IMR-90 (cell line): ENCODE results near the gene BBS7. TPM values are rescaled to one million over a fixed set of nuclear protein-coding genes. Genes with fewer than 3 reads are reported as not detected.

Source experiments
- ATAC-seq: fragments of 200-7000 bp; cut with Tn5 transposase; 2 replicates; pipeline ENCODE4 v1.9.1; 2020; ENCODE audit warnings: low read depth, mild to moderate bottlenecking, moderate library complexity
- BruUV-seq: library from RNA; stranded (reverse); fragments of 400-500 nt; replicated peaks from 2 replicates; lab custom pipeline; 2021; lab: Mats Ljungman, UMichigan
- CTCF ChIA-PET: fragments of 300-600 bp; formaldehyde crosslinking; extraction: SDS; loops from one replicate; lab custom pipeline; 2021; ENCODE audit warnings: antibody characterized with exemption; lab: Yijun Ruan, JAX
- POLR2A ChIA-PET: fragments of 300-600 bp; sonication (Branson Sonifier 250); formaldehyde crosslinking; loops from one replicate; lab custom pipeline; 2022; ENCODE audit warnings: antibody characterized with exemption; ENCODE audit not compliant: unreplicated experiment; lab: Charles Lee
- DNase-seq: peaks from one replicate; pipeline ENCODE4 v3.0.0; 2013
- H2AFZ ChIP-seq: replicated peaks from 2 replicates; pipeline ENCODE3; 2013; ENCODE audit warnings: low read length, mild to moderate bottlenecking; ENCODE audit not compliant: poor library complexity
- H2AK5ac ChIP-seq: 2 replicates; pipeline ENCODE4 v1.6.1; 2013; ENCODE audit warnings: low read depth, low read length, inconsistent platforms
- H2AK9ac ChIP-seq: replicated peaks from 2 replicates; pipeline ENCODE3; 2013; ENCODE audit warnings: mild to moderate bottlenecking, low read depth, low read length, moderate library complexity; ENCODE audit not compliant: poor library complexity
- H2BK120ac ChIP-seq: 2 replicates; pipeline ENCODE4 v1.6.1; 2013; ENCODE audit warnings: low read depth, low read length, inconsistent platforms
- H2BK15ac ChIP-seq: 3 replicates; pipeline ENCODE4 v1.6.1; 2013; ENCODE audit warnings: low read depth, low read length, inconsistent platforms
- H2BK20ac ChIP-seq: 2 replicates; pipeline ENCODE4 v1.6.1; 2013; ENCODE audit warnings: low read depth, mild to moderate bottlenecking, inconsistent platforms, low read length, moderate library complexity
- H2BK5ac ChIP-seq: 2 replicates; pipeline ENCODE4 v1.6.1; 2013; ENCODE audit warnings: mild to moderate bottlenecking, low read depth, low read length, inconsistent platforms; ENCODE audit not compliant: poor library complexity, severe bottlenecking
- H3K14ac ChIP-seq: replicated peaks from 2 replicates; pipeline ENCODE4 v1.6.1; 2013; ENCODE audit warnings: low read depth, low read length, inconsistent platforms
- H3K18ac ChIP-seq: 2 replicates; pipeline ENCODE4 v1.6.1; 2013; ENCODE audit warnings: low read depth, low read length, control low read depth
- H3K23ac ChIP-seq: 2 replicates; pipeline ENCODE4 v1.6.1; 2013; ENCODE audit warnings: low read depth, low read length, inconsistent platforms
- H3K27ac ChIP-seq: 2 replicates; pipeline ENCODE4 v1.5.1; 2013; ENCODE audit warnings: mild to moderate bottlenecking, control low read depth, low read length; ENCODE audit not compliant: insufficient read depth
- H3K27me3 ChIP-seq: 2 replicates; pipeline ENCODE4 v1.6.1; 2013; ENCODE audit warnings: low read length; ENCODE audit not compliant: control insufficient read depth, insufficient read depth
- H3K36me3 ChIP-seq: 2 replicates; pipeline ENCODE4 v1.6.1; 2013; ENCODE audit warnings: low read length, mixed read lengths; ENCODE audit not compliant: control insufficient read depth, insufficient read depth
- H3K4ac ChIP-seq: 2 replicates; pipeline ENCODE4 v1.6.1; 2013; ENCODE audit warnings: low read depth, low read length, inconsistent platforms
- H3K4me1 ChIP-seq: 2 replicates; pipeline ENCODE4 v1.6.1; 2013; ENCODE audit warnings: low read length, mixed read lengths; ENCODE audit not compliant: control insufficient read depth, insufficient read depth
- H3K4me2 ChIP-seq: 2 replicates; pipeline ENCODE4 v1.6.1; 2013; ENCODE audit warnings: low read depth, mild to moderate bottlenecking, control low read depth, low read length, moderate library complexity
- H3K4me3 ChIP-seq: 2 replicates; pipeline ENCODE4 v1.5.1; 2013; ENCODE audit warnings: low read depth, mild to moderate bottlenecking, control low read depth, low read length, moderate library complexity; ENCODE audit not compliant: insufficient read depth
- H3K56ac ChIP-seq: 2 replicates; pipeline ENCODE4 v1.6.1; 2013; ENCODE audit warnings: low read length, inconsistent platforms; ENCODE audit not compliant: insufficient read depth; ENCODE audit errors: extremely low read depth
- H3K79me1 ChIP-seq, 2 experiments: 2 replicates each; pipeline ENCODE4 v1.6.1; 2013; ENCODE audit warnings: low read length in 2 of 2, inconsistent platforms in 1 of 2, low read depth in 1 of 2
- H3K9ac ChIP-seq: 2 replicates; pipeline ENCODE4 v1.6.1; 2013; ENCODE audit warnings: low read depth, low read length, control low read depth
- H3K9me1 ChIP-seq: 2 replicates; pipeline ENCODE4 v1.6.1; 2013; ENCODE audit warnings: low read length, inconsistent platforms; ENCODE audit not compliant: insufficient read depth
- H3K9me3 ChIP-seq: 2 replicates; pipeline ENCODE4 v1.6.1; 2013; ENCODE audit warnings: low read length; ENCODE audit not compliant: control insufficient read depth, insufficient read depth
- H4K20me1 ChIP-seq: 2 replicates; pipeline ENCODE4 v1.6.1; 2013; ENCODE audit warnings: low read length, inconsistent platforms; ENCODE audit not compliant: insufficient read depth
- H4K5ac ChIP-seq: 2 replicates; pipeline ENCODE4 v1.6.1; 2013; ENCODE audit warnings: mild to moderate bottlenecking, low read depth, low read length, control low read depth
- H4K8ac ChIP-seq, 2 experiments: 2 replicates each; pipeline ENCODE4 v1.6.1; 2013; ENCODE audit warnings: low read depth in 2 of 2, low read length in 2 of 2, control low read depth in 1 of 2, inconsistent platforms in 1 of 2
- H4K91ac ChIP-seq: 2 replicates; pipeline ENCODE4 v1.6.1; 2013; ENCODE audit warnings: low read depth, low read length, inconsistent platforms; ENCODE audit not compliant: insufficient read depth
- MAFK ChIP-seq: IDR thresholded peaks from 2 replicates; pipeline ENCODE4 v1.6.1; 2012; ENCODE audit warnings: low read depth, low read length, improper control_type of control experiment
- MXI1 ChIP-seq: IDR thresholded peaks from 2 replicates; pipeline ENCODE4 v1.6.1; 2012; ENCODE audit warnings: low read depth, mild to moderate bottlenecking, low read length, moderate library complexity, borderline replicate concordance
- RFX5 ChIP-seq: IDR thresholded peaks from 2 replicates; pipeline ENCODE4 v1.8.0; 2012; ENCODE audit warnings: low read depth, mild to moderate bottlenecking, low read length, moderate library complexity
- WGBS, 2 experiments: methylation state at CpG; one replicate each; pipeline versions ENCODE4 v1.1.5 to v1.1.7; 2013; ENCODE audit warnings: missing lambda C conversion rate in 2 of 2; ENCODE audit not compliant: insufficient read length in 1 of 2; ENCODE audit errors: extremely low coverage in 2 of 2; 5-methylcytosine and 5-hydroxymethylcytosine counted together
- dilution Hi-C: fragments of 300-500 bp; cut with HindIII; formaldehyde crosslinking; loops from one replicate; pipeline ENCODE4 v1.14.3; 2018; ENCODE audit warnings: low sequenced_read_pairs; ENCODE audit not compliant: unreplicated experiment
- in situ Hi-C: fragments of 300-500 bp; cut with MboI; formaldehyde crosslinking; loops from 3 replicates; pipeline ENCODE4 v1.14.3; 2019; ENCODE audit warnings: low sequenced_read_pairs, inconsistent platforms, mixed read lengths
- intact Hi-C: fragments of 100-400 bp; cut with micrococcal nuclease; formaldehyde crosslinking; loops from 2 replicates; pipeline ENCODE4 v1.10.0; 2022
- polyA plus RNA-seq, 3 experiments: library from polyadenylated mRNA; depleted of rRNA; stranded (reverse); fragments of >200 nt; gene quantifications; 2 replicates each; pipeline ENCODE4 v1.2.3, GENCODE V29; 2012; ENCODE audit warnings: low replicate concordance in 1 of 3
- total RNA-seq: library from RNA; depleted of rRNA; stranded (reverse); fragments of >200 nt; gene quantifications from 2 replicates; pipeline ENCODE4 v1.2.3, GENCODE V29; 2012

Gene BBS7
- total and polyA plus RNA-seq, 2 of the 4 experiments (the other 2 are of a cell fraction), result 23.0 to 32.3 TPM

GRCh38 chr4:121817006-121817405, 53.3 kb downstream of the BBS7 start:
- no peaks in the 10 kb centered on the region for H3K9me1 ChIP-seq
- TSS peak; percentile 70 for BruUV-seq
- no peak for DNase-seq
- H3K79me1 ChIP-seq, result peaks cover 16 to 27% of the 10 kb centered on the region in 2 experiments
- H2BK120ac ChIP-seq, result no peak overlapping the region
- H4K91ac ChIP-seq, result no peak overlapping the region
- no peaks in the 10 kb centered on the region for H4K20me1 ChIP-seq
- ChIA-PET CTCF (no interaction called here), POLR2A (no interaction called here)
- peaks cover 9% of the 10 kb centered on the region for H3K36me3 ChIP-seq
- no peak overlapping the region for H2AFZ ChIP-seq
- dilution Hi-C loops, result loop anchor here (10.0 kb wide), 1 partner anchor 152 kb away; no protein-coding TSS in a partner anchor
- no CpG with 5 or more reads among the region's 3 CpGs for WGBS, 2 experiments
- no peak overlapping the region for H3K23ac ChIP-seq
- H3K4me3 ChIP-seq, result no peak overlapping the region
- H3K14ac ChIP-seq, result no peak overlapping the region
- no peaks in the 10 kb centered on the region for H3K9me3 ChIP-seq
- intact Hi-C loops, result loop anchor here (5.0 kb wide), 1 partner anchor 50 kb away; the partner anchor contains the start of gene SMIM43
- no peak overlapping the region for H3K27ac ChIP-seq
- in situ Hi-C loops, result no loop called here
- H2AK9ac ChIP-seq, result no peak overlapping the region
- no peak overlapping the region for H2BK20ac ChIP-seq
- H3K4me1 ChIP-seq, result peaks cover 4% of the 10 kb centered on the region
- no peak for ATAC-seq
- H2BK15ac ChIP-seq, result no peak overlapping the region
- no peak overlapping the region for H2AK5ac ChIP-seq
- H3K9ac ChIP-seq, result no peak overlapping the region
- H3K18ac ChIP-seq, result no peak overlapping the region
- H4K8ac ChIP-seq, result no peak overlapping the region
- no peak overlapping the region for H2BK5ac ChIP-seq
- peak overlapping the region; percentile 60; the same call in 1 of the 2 replicates for H4K5ac ChIP-seq
- TF ChIP-seq MXI1 (no peak), RFX5 (no peak), MAFK (peak; percentile 67)
- no peak overlapping the region for H3K4me2 ChIP-seq
- H3K4ac ChIP-seq, result no peak overlapping the region
- H3K56ac ChIP-seq, result no peak overlapping the region; the same call in 1 of the 2 replicates
- no peaks in the 10 kb centered on the region for H3K27me3 ChIP-seq
